Adrenal gland (tissue), 5 donors: ENCODE measurements around the gene DPP4.

Experiments
- POLR2A ChIP-seq, 2 donors: fragments of 450-650 bp; IDR thresholded peaks; one replicate each; pipeline ENCODE4 v1.6.1; 2017; ENCODE audit warnings: antibody characterized with exemption in 2 of 2, mild to moderate bottlenecking in 2 of 2, moderate library complexity in 1 of 2
- TF ChIP-seq, protein P1 (sequence below), 6 experiments: fragments of 450-650 bp in 4 of 6; fragments of 200-600 bp in 2 of 6; sonication (generic) in 1 of 6; IDR thresholded peaks; 1 replicate in 5 of 6; 2 replicates in 1 of 6; pipeline versions ENCODE4 v1.5.1 to v1.8.0; 2016 to 2021; ENCODE audit warnings: antibody characterized with exemption in 6 of 6, mild to moderate bottlenecking in 2 of 6, moderate library complexity in 1 of 6
- donor health status: DM: no; HTN: no; CAD: no.

DNA sequence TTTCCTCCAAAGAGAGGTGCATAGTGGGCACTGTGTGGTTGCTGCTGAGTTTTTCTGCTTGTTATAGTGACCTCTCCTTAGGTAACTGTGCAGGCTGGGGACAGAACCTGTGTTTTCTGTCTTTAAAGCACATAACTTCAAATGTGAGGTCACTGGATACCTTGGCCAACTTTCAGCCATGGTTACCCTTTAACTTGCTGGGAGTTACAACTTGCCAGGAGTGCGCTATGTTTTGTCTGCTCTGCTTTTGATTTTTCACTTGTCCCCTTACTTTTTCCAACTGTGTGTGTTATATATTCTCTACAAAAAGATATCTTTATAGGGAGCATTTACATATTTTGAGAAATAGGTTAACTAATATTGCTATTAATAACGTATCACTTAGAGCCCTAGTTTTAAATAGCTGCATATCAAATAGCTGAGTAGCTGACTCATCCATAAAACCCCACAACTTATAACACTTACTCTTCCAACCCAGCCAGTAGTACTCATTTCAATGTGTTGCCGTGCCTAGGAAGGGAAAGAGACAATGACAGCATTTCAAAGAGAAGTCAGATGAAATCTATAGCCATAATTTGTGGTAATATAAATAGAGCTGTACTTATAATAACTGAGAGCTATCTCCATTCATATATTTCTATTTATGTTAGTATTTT lies 51.6 kb downstream of the DPP4 start:
- TF ChIP-seq, protein P1, sequence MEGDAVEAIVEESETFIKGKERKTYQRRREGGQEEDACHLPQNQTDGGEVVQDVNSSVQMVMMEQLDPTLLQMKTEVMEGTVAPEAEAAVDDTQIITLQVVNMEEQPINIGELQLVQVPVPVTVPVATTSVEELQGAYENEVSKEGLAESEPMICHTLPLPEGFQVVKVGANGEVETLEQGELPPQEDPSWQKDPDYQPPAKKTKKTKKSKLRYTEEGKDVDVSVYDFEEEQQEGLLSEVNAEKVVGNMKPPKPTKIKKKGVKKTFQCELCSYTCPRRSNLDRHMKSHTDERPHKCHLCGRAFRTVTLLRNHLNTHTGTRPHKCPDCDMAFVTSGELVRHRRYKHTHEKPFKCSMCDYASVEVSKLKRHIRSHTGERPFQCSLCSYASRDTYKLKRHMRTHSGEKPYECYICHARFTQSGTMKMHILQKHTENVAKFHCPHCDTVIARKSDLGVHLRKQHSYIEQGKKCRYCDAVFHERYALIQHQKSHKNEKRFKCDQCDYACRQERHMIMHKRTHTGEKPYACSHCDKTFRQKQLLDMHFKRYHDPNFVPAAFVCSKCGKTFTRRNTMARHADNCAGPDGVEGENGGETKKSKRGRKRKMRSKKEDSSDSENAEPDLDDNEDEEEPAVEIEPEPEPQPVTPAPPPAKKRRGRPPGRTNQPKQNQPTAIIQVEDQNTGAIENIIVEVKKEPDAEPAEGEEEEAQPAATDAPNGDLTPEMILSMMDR (IDR thresholded peaks at IDR 0.05): no peak
- no peak for TF ChIP-seq POLR2A (IDR thresholded peaks at IDR 0.05)
